GM21447 (cell line): ENCODE results near the gene ZNF213.
"Not testable (repeated sequence)": the region's sequence is repeated elsewhere in the genome, so short reads cannot be mapped to it uniquely, and the experiment has no call there.

ENCODE experiments used
- ATAC-seq: cut with Tn5 transposase; IDR thresholded peaks from one replicate; pipeline ENCODE4 v1.9.1; 2021; ENCODE audit not compliant: unreplicated experiment

Gene ZNF213

DNA sequence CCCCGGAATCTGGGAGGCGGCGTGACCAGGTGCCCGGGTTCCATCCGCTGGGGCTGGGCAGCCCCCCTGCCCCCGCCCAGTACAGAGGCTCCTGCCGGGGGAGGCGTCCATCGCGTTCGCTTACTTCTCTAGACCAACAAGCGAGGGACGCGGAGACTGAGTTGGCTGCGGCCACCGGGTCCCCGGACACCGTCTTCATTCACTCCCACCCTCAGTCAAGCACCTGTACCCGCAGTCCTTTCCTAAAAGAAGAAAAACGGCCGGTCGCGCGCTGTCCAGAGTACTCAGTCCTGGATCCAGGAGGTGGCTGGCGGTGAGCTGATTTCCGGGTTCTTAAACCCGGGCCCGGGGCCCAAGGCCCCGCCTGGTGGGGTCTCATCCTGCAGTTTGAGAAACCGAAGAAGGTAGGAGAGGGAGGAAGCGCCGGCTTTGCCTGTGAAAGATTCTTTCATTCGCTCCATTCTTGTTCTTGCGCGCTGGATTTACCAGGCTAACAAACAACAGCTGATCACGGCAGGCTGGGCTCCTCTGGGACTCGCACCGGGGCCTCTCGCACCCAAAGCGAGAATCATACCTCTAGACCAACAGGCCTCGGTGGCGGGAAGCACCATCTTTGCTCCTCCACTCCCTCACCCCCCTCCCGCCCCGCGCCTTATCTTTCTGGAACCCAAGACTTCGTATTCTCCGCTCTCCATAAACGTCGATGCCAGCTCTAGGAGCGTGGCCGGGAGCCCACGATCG is 35.8 kb downstream of the ZNF213 start:
- peak; percentile 24 for ATAC-seq

- ATAC-seq, result peak; percentile 40
Measured at GRCh38 chr16:3171181-3171854, 36.5 kb downstream of the ZNF213 start.

- ATAC-seq, result peak; percentile 2
Measured at GRCh38 chr16:3171855-3172593, 37.2 kb downstream of the ZNF213 start.

DNA sequence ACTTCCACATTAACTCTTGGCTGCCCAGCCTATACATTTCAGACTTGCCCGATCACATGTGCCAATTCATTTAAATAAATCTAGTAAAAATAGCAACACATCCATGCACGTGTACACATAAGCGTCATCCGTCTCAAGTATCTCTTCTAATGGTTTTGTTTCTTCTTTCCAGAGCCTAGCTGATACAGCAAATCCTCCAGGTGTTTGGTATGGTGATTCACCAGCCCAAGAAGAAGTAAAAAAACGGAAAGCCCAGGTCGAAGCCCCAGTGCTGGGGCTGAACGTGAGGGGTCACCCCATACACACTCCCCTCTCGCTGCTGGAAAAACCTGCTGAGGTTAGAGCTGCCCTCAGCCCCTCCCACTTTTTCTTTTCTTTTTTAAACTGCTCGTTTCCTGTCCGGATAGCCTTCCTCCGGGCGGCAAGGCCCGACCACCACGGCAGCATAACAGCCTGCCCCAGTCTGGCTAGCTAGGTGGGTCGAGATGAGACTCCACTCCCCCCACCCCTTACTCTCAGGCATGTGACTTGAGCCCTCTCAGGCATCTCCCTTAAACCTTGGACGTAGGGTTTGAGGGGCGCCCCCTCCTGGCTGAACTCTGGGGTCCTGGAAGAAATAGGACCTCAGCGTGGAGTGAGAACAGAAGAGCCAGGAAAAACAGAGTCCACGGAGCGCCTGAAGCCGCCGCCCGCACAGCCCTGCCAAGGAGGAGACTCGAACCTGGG is 39.2 kb downstream of the ZNF213 start:
- ATAC-seq, result peak; percentile 35

DNA sequence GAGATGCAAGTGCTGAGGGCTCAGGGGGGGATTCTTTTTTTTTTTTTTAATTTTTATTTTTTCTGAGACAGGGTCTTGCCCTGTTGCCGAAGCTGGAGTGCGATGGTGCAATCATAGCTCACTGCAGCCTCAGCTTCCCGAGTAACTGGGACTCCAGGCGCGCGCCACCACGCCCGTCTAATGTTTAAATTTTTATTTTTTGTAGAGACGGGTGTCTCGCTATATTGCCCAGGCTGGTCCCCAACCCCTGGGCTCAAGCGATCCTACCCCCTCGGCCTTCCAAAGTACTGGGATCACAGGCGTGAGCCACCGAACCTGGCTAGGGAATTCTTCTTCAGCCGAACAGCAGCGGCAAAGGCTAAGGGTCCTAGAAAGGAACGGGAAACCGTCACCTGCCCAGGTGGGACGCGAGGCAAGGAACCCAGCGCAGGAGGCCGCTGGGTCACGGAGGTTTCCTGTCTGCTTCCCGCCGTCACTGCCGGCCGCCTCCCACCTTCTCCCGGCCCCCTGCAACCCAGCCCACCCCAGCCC is 39.9 kb downstream of the ZNF213 start:
- ATAC-seq, result no peak

DNA sequence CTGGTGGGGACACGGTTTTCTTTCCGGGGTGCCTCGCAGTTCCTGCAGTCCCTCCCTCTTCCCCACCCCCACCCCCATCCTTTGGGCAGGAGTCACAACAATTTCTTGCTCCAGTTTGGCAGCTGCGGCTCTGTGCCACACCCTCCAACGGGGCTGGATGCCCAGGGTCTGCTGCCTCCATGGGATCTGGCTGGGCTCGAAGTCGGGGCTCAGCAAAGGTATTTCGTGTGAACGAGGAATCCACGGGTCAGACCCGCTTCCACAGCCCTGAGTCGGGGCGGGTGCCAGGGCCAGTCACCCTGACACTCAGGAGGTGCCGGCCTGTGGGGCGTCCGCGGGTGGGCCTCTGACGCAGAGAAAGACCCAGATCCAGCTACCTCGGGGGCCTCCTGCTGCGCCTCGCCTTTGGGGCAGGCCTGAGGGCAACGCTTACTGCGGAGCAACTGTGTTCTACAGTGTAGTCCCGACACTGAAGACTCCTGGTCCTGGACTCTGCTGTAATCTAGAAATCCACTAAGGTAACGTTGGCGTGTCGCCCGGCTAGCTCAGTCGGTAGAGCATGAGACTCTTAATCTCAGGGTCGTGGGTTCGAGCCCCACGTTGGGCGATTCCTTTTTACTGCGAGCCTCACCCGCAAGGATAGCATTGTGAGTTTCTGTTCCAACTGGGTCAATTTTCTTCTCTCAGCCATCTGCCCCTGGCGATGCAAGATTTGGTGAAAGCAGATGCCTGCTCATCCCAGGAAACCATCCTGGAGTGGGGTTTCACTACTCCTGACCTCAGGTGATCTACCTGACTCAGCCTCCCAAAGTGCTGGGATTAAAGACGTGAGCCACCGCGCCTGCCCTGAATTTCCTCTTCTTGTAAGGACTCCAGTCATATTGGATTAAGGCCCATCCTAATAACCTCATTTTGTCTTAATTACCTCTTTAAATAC is 40.6 kb downstream of the ZNF213 start:
- no peak for ATAC-seq

DNA sequence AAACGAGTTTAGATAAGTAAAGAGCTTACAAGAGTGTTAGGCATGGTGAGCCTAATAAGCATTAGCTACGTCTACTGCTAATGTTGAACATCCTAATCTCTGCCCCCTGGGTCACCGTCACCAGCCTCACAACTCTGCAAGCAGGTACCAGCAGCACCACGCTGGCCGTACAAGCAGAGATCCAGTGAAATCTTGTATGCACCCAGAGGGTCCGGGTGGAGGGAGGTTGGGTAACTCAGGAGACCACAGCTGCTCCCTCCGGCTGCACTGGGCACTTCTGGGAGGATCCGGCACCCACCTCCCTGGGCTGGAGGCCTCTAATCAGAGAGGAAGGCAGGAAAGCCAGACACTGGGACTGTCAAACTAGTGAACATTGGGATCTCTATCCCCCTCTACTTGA is 44.8 kb downstream of the ZNF213 start:
- no peak for ATAC-seq

- no peak for ATAC-seq
Measured at GRCh38 chr16:3180445-3180878, 45.6 kb downstream of the ZNF213 start.

DNA sequence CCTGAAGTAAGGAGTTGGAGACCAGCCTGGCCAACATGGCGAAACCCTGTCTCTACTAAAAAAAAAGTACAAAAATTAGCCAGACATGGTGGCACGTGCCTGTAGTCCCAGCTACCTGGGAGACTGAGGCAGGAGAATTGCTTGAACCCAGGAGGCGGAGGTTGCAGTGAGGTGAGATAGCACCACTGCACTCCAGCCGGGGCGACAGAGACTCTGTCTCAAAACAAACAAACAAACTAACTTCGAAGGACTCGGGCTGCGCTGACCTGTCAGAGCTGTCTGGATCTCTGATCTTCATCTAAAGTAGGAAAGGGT is 47.4 kb downstream of the ZNF213 start:
- ATAC-seq, result not testable (repeated sequence)

DNA sequence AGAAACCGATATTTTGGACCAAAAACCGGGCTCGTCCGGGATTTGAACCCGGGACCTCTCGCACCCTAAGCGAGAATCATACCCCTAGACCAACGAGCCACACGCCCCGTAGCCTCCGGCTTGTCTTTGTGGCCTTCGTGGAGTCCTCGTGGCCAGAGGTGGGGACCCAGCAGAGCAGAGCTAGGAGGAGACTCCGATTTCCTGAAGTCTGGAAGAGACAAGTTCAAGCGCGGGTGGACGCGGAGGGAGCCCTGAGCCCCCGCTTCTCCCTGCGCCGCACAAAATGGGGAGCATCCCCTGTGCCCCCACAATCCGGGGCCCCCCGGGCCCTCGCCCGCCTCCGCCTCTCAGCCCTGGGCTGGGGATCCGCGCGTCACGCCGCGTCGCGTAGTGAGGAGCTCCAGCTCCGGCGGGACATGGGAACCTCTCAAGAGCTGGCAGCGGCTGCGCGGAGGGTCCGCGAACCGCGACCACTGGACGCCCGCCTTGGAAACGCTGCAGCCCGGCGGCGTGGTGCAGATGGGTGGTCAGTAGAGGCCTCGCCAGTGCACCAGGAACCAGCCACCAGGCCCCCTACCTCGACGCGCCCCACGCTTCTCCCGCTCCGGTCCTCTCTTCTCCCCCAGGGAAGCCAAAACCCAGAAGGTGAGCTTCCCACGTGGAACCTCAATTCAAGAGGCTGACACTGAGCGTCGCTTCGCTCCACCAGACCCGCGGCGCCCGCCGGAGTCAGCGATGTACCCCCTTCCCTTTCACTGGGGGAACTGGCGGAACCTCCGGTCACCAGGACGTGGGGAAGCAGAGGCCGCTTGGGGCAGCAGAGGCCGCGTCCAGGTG is 48.0 kb downstream of the ZNF213 start:
- ATAC-seq, result no peak

- no peak for ATAC-seq
Measured at GRCh38 chr16:3183445-3184139, 48.8 kb downstream of the ZNF213 start.

GRCh38 chr16:3186946-3187690 is 52.3 kb downstream of the ZNF213 start:
- no peak for ATAC-seq

DNA sequence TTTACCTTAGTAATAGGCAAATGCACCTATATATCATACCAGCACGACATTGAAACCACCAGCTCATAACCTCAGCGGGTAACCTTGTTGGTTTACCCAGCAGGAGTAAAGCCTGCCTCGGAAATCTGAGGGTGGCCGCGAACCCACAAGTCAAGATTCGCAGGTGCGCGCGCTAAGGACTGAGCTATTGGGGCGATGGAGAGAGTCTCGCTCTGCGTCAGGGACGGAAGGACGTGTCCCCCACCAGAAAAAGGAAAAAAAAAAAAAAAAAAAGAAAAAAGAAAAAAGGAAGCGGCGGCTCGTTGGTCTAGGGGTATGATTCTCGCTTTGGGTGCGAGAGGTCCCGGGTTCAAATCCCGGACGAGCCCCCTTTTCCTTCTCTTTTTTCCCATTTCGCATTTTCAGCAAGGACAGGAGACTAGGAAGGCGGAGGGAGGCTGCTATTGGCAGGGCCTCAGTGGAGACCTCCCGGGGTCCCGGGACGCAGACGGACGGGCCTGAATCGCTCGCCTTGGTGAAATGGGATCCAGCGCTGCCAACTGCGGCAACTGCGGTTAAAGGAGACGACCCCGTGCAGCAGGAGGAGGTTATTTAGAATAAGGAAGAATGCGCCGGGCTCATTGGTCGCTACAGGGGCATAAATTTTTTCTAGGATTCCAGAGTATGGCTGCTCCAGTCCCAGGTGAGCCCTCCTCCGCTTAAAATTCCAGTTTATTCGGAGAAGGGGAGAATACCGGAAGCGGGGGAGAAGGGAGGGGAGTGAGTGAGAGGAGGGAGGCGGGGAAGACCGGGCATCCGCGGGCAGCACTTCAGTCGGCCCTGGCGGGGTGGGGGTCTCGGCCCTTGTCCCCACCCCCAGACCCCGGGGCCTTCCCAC is 53.2 kb downstream of the ZNF213 start, which contains the start of gene OR1F1:
TSS of gene OR1F1 (plus strand) at position 407 of the 877 bp plus-strand sequence.
- no peak for ATAC-seq

- ATAC-seq, result no peak
Measured at GRCh38 chr16:3188675-3188924, 53.8 kb downstream of the ZNF213 start.

GRCh38 chr16:3188925-3189825 is 54.3 kb downstream of the ZNF213 start:
- no peak for ATAC-seq

DNA sequence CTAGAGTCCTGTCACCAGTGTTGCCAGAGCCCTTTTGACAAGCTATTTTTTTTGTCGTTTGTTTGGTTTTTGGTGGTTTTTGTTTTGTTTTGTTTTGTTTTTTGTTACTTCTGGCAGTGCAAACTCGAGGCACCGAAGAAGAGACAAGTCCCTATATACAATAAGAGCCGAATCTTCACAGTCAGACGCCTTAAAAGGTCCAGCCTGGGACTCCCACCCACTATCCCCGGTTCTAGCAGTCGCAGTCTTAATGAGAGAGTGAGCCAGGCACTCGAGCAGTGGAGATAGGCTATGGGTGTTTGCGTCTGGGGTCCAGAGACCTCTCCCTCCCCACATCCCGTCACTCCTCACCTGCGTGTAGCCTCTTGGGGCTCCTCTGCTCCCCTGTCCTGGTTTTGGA is 55.0 kb downstream of the ZNF213 start:
- no peak for ATAC-seq
